Measurements from ENCODE around the gene ZNF217.
"Not testable (repeated sequence)": the region's sequence is repeated elsewhere in the genome, so short reads cannot be mapped to it uniquely, and the experiment has no call there.

ZNF217 gene

DNA sequence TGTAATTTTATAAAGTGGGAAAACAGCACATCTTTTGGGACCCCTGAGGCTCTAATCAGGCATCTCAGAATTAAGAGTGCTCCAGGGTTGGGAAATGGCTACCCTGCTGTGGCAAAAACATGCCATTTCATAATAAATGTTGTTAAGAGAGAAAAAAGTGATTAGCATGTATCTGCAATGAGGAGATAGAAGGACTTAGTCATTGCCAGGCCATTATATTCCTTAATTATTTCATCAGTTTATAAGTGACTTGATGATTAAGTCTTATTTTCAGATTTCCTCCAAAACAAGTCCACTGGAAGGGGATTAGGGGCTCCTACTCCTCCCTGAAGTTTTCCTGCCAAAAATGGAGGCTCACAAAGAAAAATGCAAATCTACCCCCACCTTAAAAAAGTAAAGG lies 3.0 kb downstream of the ZNF217 start:
- not testable (repeated sequence) for H3K27me3 ChIP-seq (ENCODE audit: control insufficient read depth in 1 of 2, insufficient read depth in 2 of 2, low read length in 2 of 2); H3K9me3 ChIP-seq (ENCODE audit: control insufficient read depth in 1 of 2, low read length in 2 of 2); H3K36me3 ChIP-seq (ENCODE audit: control insufficient read depth in 1 of 2, insufficient read depth in 2 of 2, low read length in 2 of 2)
- Histone ChIP-seq H3K9ac (ENCODE audit: low read depth in 1 of 2, low read length in 2 of 2) (peak overlapping the region; percentile 51 to 81), H3K27ac (ENCODE audit: low read depth, low read length) (peak overlapping the region; percentile 66), H3K4me1 (ENCODE audit: control insufficient read depth in 1 of 2, insufficient read depth in 2 of 2, low read length in 2 of 2) (peaks cover 21 to 28% of the 10 kb centered on the region in 2 donors), H3K4me3 (ENCODE audit: low read depth in 1 of 2, low read length in 2 of 2) (peak overlapping the region in 1 of 2 donors; percentile 71)

- H3K9me3 ChIP-seq (ENCODE audit: control insufficient read depth in 1 of 2, low read length in 2 of 2), result not testable (repeated sequence)
These were observed 3.5 kb downstream of the ZNF217 start for GRCh38 chr20:53590122-53590521.

DNA sequence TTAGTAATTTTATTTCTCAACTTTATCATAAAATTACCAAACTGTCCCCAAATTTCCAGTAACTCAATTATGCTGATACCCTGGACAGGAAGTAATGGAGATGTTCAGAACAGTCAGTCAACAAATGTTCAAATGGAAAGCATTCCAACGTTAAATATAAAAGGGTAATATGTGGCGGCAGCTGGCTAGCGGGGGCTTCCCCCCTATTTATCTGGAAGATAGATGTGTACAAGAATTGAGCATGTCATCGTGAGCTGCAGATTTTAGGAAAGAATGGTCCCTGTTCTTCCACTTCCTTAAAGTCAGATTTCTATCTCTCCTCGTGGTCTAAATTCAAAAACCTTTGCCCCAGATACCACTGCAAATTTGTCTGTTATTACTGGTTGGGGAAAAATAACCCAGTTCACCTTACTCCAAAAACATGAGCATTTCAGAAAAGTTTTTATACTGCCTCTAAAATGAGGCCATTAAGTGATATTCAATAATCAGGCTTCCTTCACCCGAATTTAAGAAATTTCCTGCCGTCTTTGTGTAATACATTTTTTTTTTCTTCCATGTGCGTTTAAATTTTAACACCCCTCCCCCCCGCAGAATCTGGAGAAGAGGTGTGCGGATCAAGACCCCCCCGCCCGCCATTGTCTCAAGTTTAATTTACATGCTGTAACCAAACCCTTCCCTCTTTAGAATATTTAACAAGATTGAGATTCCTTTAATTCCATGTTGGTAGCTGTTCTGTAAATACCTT lies 4.1 kb downstream of the ZNF217 start:
- H3K36me3 ChIP-seq (ENCODE audit: control insufficient read depth in 1 of 2, insufficient read depth in 2 of 2, low read length in 2 of 2); H3K27me3 ChIP-seq (ENCODE audit: control insufficient read depth in 1 of 2, insufficient read depth in 2 of 2, low read length in 2 of 2); H3K9me3 ChIP-seq (ENCODE audit: control insufficient read depth in 1 of 2, low read length in 2 of 2): not testable (repeated sequence)
- peak overlapping the region in 1 of 2 donors; percentile 21 for H3K4me3 ChIP-seq (ENCODE audit: low read depth in 1 of 2, low read length in 2 of 2)
- peak overlapping the region; percentile 42 for H3K27ac ChIP-seq (ENCODE audit: low read depth, low read length)
- H3K4me1 ChIP-seq (ENCODE audit: control insufficient read depth in 1 of 2, insufficient read depth in 2 of 2, low read length in 2 of 2), result peaks cover 21 to 37% of the 10 kb centered on the region in 2 donors
- H3K9ac ChIP-seq (ENCODE audit: low read depth in 1 of 2, low read length in 2 of 2), result peak overlapping the region; percentile 18 to 81

More at GRCh38 chr20:53590122-53590521, 3.5 kb downstream of the ZNF217 start:
- peak overlapping the region in 1 of 2 donors; percentile 81 for H3K9ac ChIP-seq (ENCODE audit: low read depth in 1 of 2, low read length in 2 of 2)
- H3K36me3 ChIP-seq (ENCODE audit: control insufficient read depth in 1 of 2, insufficient read depth in 2 of 2, low read length in 2 of 2); H3K27me3 ChIP-seq (ENCODE audit: control insufficient read depth in 1 of 2, insufficient read depth in 2 of 2, low read length in 2 of 2); H3K4me3 ChIP-seq (ENCODE audit: low read depth in 1 of 2, low read length in 2 of 2): not testable (repeated sequence)
- peak overlapping the region; percentile 66 for H3K27ac ChIP-seq (ENCODE audit: low read depth, low read length)
- H3K4me1 ChIP-seq (ENCODE audit: control insufficient read depth in 1 of 2, insufficient read depth in 2 of 2, low read length in 2 of 2), result peaks cover 21 to 33% of the 10 kb centered on the region in 2 donors

DNA sequence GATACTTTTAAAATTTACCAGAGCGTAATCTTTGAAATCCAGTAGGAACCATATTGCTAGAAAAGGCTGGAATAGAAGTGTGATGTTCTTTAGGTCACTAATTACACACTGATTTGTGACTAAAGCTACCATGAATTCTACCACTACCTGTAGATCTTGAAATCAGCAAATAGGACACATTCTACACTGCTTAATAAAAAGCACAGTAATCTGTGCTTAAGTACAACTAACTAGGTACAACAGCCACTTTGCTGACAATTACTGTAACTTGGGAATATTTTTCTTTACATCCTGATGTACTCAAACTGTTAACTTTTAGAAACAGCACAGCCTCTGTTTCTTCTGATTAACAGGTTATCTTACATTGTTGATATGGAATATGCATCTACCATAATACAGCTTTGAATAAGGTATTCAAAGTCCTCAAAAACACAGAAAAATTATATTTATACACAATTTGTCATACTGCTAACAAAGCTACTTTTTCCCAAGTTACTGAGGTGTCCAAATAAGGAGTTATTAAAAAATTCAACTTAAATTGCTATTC lies 6.4 kb downstream of the ZNF217 start:
- H3K4me3 ChIP-seq (ENCODE audit: low read depth in 1 of 2, low read length in 2 of 2); H3K36me3 ChIP-seq (ENCODE audit: control insufficient read depth in 1 of 2, insufficient read depth in 2 of 2, low read length in 2 of 2); H3K27ac ChIP-seq (ENCODE audit: low read depth, low read length); H3K9me3 ChIP-seq (ENCODE audit: control insufficient read depth in 1 of 2, low read length in 2 of 2); H3K27me3 ChIP-seq (ENCODE audit: control insufficient read depth in 1 of 2, insufficient read depth in 2 of 2, low read length in 2 of 2); H3K9ac ChIP-seq (ENCODE audit: low read depth in 1 of 2, low read length in 2 of 2): not testable (repeated sequence)
- peaks cover 32 to 47% of the 10 kb centered on the region in 2 donors for H3K4me1 ChIP-seq (ENCODE audit: control insufficient read depth in 1 of 2, insufficient read depth in 2 of 2, low read length in 2 of 2)

DNA sequence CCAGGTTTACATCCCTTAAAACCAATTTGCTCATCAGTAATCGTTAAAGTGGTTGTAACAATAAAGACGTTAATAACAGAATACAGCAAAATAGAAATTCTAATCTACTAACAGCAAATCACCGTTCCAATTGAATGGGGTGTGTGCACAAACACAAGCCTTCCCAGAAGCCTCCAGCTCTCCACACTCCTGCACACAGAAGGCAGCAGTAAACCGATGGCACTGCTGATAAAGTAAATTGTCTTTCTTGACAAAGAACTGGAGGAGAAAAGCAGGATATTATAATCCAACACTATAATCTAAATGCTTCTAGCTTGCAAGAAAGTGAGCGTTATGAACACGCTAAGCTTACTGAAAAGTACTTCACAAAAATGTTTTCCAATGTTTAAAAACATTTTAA lies 7.0 kb downstream of the ZNF217 start:
- H3K9me3 ChIP-seq (ENCODE audit: control insufficient read depth in 1 of 2, low read length in 2 of 2), result no peaks in the 10 kb centered on the region
- H3K4me1 ChIP-seq (ENCODE audit: control insufficient read depth in 1 of 2, insufficient read depth in 2 of 2, low read length in 2 of 2), result peaks cover 38 to 53% of the 10 kb centered on the region in 2 donors
- H3K27ac ChIP-seq (ENCODE audit: low read depth, low read length), result no peak overlapping the region
- peak overlapping the region in 1 of 2 donors; percentile 47 for H3K4me3 ChIP-seq (ENCODE audit: low read depth in 1 of 2, low read length in 2 of 2)
- no peak overlapping the region for H3K9ac ChIP-seq (ENCODE audit: low read depth in 1 of 2, low read length in 2 of 2)
- peaks cover 12 to 13% of the 10 kb centered on the region in 2 donors for H3K36me3 ChIP-seq (ENCODE audit: control insufficient read depth in 1 of 2, insufficient read depth in 2 of 2, low read length in 2 of 2)
- no peaks in the 10 kb centered on the region for H3K27me3 ChIP-seq (ENCODE audit: control insufficient read depth in 1 of 2, insufficient read depth in 2 of 2, low read length in 2 of 2)

DNA sequence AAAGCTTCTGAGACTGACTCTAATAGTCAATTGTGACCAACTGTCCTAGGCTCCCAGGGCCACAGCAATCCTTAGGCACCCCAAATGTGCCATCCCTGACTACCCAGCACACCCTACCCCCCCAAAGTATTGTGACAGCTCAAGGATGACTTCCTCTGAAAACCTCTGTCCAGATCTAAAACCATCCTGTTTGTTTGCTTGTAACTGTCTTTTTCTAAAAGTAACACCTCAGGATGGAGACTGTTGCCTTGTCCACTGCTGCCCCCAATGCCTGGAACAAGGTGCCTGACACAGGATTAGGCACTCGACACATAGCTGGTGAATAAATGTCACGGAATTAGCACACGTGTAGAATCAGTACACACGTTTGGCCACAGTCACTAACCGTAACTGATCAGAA lies 7.7 kb downstream of the ZNF217 start:
- not testable (repeated sequence) for H3K9me3 ChIP-seq (ENCODE audit: control insufficient read depth in 1 of 2, low read length in 2 of 2); H3K4me3 ChIP-seq (ENCODE audit: low read depth in 1 of 2, low read length in 2 of 2); H3K27me3 ChIP-seq (ENCODE audit: control insufficient read depth in 1 of 2, insufficient read depth in 2 of 2, low read length in 2 of 2); H3K9ac ChIP-seq (ENCODE audit: low read depth in 1 of 2, low read length in 2 of 2); H3K27ac ChIP-seq (ENCODE audit: low read depth, low read length)
- H3K36me3 ChIP-seq (ENCODE audit: control insufficient read depth in 1 of 2, insufficient read depth in 2 of 2, low read length in 2 of 2), result peaks cover 18 to 19% of the 10 kb centered on the region in 2 donors
- H3K4me1 ChIP-seq (ENCODE audit: control insufficient read depth in 1 of 2, insufficient read depth in 2 of 2, low read length in 2 of 2), result peaks cover 43 to 60% of the 10 kb centered on the region in 2 donors

DNA sequence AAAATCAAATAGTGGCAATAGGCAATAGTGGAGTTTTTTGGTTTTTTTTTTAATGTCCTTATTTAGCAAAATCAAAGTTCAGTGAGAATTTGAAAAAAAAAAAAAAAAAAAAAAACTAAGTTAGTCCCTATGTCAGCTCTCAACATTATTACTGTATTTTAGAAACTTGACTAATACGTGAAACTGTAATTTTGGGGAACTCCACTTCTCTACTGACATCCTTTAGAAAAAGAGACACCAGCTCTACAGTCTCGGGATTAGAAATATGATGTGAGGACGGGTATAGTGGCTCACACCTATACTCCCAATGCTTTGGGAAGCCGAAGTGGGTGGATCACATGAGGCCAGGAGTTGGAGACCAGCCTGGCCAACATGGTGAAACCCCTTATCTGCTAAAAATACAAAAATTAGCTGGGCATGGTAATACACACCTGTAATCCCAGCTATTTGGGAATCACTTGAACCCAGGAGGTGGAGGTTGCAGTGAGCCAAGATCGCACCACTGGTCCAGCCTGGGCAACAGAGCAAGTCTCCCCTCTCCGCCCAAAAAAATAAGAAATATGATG lies 8.6 kb downstream of the ZNF217 start:
- not testable (repeated sequence) for H3K4me3 ChIP-seq (ENCODE audit: low read depth in 1 of 2, low read length in 2 of 2)
- H3K4me1 ChIP-seq (ENCODE audit: control insufficient read depth in 1 of 2, insufficient read depth in 2 of 2, low read length in 2 of 2), result peaks cover 50 to 68% of the 10 kb centered on the region in 2 donors

DNA sequence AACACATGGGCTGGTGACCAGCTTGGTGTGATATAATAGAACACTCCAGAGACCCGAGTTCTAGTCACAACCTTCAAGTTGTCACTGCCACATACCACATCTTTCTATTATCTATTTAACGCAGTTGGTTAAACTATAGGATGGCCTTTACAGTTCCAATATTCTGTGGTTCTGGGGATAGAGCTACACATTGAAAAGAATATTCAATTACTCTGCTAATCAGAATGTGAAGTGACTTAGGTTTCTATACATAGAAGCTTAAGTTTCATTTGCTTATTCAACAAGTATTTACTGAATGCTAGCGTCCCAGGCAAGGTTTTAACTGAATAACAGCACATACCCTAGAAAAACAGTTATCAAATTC lies 9.1 kb downstream of the ZNF217 start:
- not testable (repeated sequence) for H3K27ac ChIP-seq (ENCODE audit: low read depth, low read length); H3K9ac ChIP-seq (ENCODE audit: low read depth in 1 of 2, low read length in 2 of 2)
- H3K36me3 ChIP-seq (ENCODE audit: control insufficient read depth in 1 of 2, insufficient read depth in 2 of 2, low read length in 2 of 2), result peaks cover 20 to 24% of the 10 kb centered on the region in 2 donors

More for the DNA sequence above, 8.6 kb downstream of the ZNF217 start:
- peaks cover 20 to 24% of the 10 kb centered on the region in 2 donors for H3K36me3 ChIP-seq (ENCODE audit: control insufficient read depth in 1 of 2, insufficient read depth in 2 of 2, low read length in 2 of 2)
- not testable (repeated sequence) for H3K27me3 ChIP-seq (ENCODE audit: control insufficient read depth in 1 of 2, insufficient read depth in 2 of 2, low read length in 2 of 2); H3K9me3 ChIP-seq (ENCODE audit: control insufficient read depth in 1 of 2, low read length in 2 of 2); H3K9ac ChIP-seq (ENCODE audit: low read depth in 1 of 2, low read length in 2 of 2); H3K27ac ChIP-seq (ENCODE audit: low read depth, low read length)

DNA sequence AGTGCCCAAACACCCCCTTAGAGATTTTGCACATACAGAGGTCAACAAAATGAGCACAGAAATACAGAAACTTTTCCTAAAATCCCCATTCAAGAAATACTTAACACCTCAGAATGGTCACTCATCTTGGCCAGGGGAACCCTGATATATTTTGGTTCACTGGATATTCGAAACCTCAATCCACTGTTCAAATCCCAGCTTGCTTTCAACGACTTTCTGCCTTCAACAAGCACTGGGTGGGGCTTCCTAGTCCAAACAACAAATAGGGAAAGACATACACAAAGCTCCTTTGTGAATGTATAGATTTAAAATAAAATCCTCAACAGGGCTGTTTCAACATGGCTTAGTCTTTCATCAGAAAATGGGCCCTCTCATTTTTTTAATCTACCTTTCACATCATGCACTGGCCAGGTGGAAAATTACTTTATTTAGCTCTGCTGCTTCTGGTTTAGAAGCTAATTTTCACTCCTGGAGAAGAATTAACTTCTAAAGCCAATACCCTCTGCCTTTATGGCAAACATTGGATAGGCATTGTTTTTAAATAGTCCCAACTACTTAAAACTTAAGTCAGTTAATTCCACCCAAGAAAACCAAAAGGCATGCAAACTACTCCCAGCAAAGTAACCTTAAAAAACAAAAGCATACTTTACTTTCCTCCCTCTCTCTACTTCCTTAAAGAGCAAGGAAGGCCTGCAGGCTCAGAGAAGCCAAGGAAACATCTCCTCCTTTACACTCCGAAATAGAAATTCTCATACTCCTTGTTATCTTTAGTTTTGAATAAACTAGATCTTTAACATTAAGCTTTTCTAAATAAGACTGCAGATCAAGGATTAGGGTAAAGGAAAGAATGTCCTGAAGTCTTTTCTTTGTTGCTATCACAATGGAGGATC lies 9.7 kb downstream of the ZNF217 start:
- H3K9me3 ChIP-seq (ENCODE audit: control insufficient read depth in 1 of 2, low read length in 2 of 2); H3K9ac ChIP-seq (ENCODE audit: low read depth in 1 of 2, low read length in 2 of 2); H3K27me3 ChIP-seq (ENCODE audit: control insufficient read depth in 1 of 2, insufficient read depth in 2 of 2, low read length in 2 of 2); H3K27ac ChIP-seq (ENCODE audit: low read depth, low read length); H3K4me3 ChIP-seq (ENCODE audit: low read depth in 1 of 2, low read length in 2 of 2): not testable (repeated sequence)
- Histone ChIP-seq H3K4me1 (ENCODE audit: control insufficient read depth in 1 of 2, insufficient read depth in 2 of 2, low read length in 2 of 2) (peaks cover 51 to 69% of the 10 kb centered on the region in 2 donors), H3K36me3 (ENCODE audit: control insufficient read depth in 1 of 2, insufficient read depth in 2 of 2, low read length in 2 of 2) (peaks cover 20 to 24% of the 10 kb centered on the region in 2 donors)

More for the DNA sequence above, 9.1 kb downstream of the ZNF217 start:
- not testable (repeated sequence) for H3K9me3 ChIP-seq (ENCODE audit: control insufficient read depth in 1 of 2, low read length in 2 of 2); H3K27me3 ChIP-seq (ENCODE audit: control insufficient read depth in 1 of 2, insufficient read depth in 2 of 2, low read length in 2 of 2); H3K4me3 ChIP-seq (ENCODE audit: low read depth in 1 of 2, low read length in 2 of 2)
- H3K4me1 ChIP-seq (ENCODE audit: control insufficient read depth in 1 of 2, insufficient read depth in 2 of 2, low read length in 2 of 2), result peaks cover 50 to 68% of the 10 kb centered on the region in 2 donors

All from duodenal mucosa (tissue), 2 donors.